HepG2 (cell line): Measurements from ENCODE around the gene RETREG2. TPM values are rescaled to one million over a fixed set of nuclear protein-coding genes. Genes with fewer than 3 reads are reported as not detected.

Experiments used
- ATF4 ChIP-seq, 2 experiments: fragments of 450-650 bp in 1 of 2; sonication (generic) in 1 of 2; formaldehyde crosslinking; IDR thresholded peaks; 2 replicates each; pipeline versions ENCODE4 v1.5.0 to v1.8.0; 2020 to 2022; ENCODE audit warnings: mild to moderate bottlenecking in 1 of 2, missing genetic modification reagents in 1 of 2
- BRCA1 ChIP-seq: sonication (generic); formaldehyde crosslinking; IDR thresholded peaks from 2 replicates; pipeline ENCODE4 v1.4.0; 2020; ENCODE audit warnings: missing genetic modification reagents
- ELK4 ChIP-seq: sonication (generic); formaldehyde crosslinking; IDR thresholded peaks from 2 replicates; pipeline ENCODE4 v1.9.0; 2021; ENCODE audit warnings: missing genetic modification reagents, borderline replicate concordance
- ERF ChIP-seq: IDR thresholded peaks from 2 replicates; pipeline ENCODE4 v1.6.1; 2018; ENCODE audit warnings: missing biosample characterization, missing genetic modification reagents
- KLF15 ChIP-seq: sonication (generic); formaldehyde crosslinking; IDR thresholded peaks from 2 replicates; pipeline ENCODE4 v1.8.1; 2023; ENCODE audit warnings: borderline replicate concordance, mild to moderate bottlenecking, inconsistent platforms, missing genetic modification reagents, mixed read lengths
- PCBP2 ChIP-seq: fragments of 200-400 bp; formaldehyde crosslinking; optimal IDR thresholded peaks from 2 replicates; pipeline ENCODE3; 2018; ENCODE audit warnings: low read length, low read depth; ENCODE audit not compliant: poor library complexity, severe bottlenecking
- ZFP1 ChIP-seq: IDR thresholded peaks from 2 replicates; pipeline ENCODE4 v1.6.1; 2016
- ZFP82 ChIP-seq: sonication (generic); formaldehyde crosslinking; IDR thresholded peaks from 2 replicates; pipeline ENCODE4 v1.5.1; 2020; ENCODE audit warnings: mild to moderate bottlenecking, missing genetic modification reagents, borderline replicate concordance
- ZFX ChIP-seq: sonication (generic); formaldehyde crosslinking; IDR thresholded peaks from 2 replicates; pipeline ENCODE4 v1.4.0; 2020; ENCODE audit warnings: mild to moderate bottlenecking, low read depth, missing genetic modification reagents, moderate library complexity
- ZNF407 ChIP-seq: sonication (generic); formaldehyde crosslinking; IDR thresholded peaks from one replicate; pipeline ENCODE4 v1.5.1; 2020; ENCODE audit warnings: mild to moderate bottlenecking, missing genetic modification reagents; ENCODE audit errors: not compliant biosample characterization
- ZNF572 ChIP-seq: sonication (generic); formaldehyde crosslinking; IDR thresholded peaks from 2 replicates; pipeline ENCODE4 v1.5.1; 2020; ENCODE audit warnings: mild to moderate bottlenecking, missing genetic modification reagents
- ZNF766 ChIP-seq: sonication (generic); formaldehyde crosslinking; IDR thresholded peaks from 2 replicates; pipeline ENCODE4 v1.5.0; 2020; ENCODE audit warnings: missing genetic modification reagents, borderline replicate concordance
- ZNF781 ChIP-seq: sonication (generic); formaldehyde crosslinking; IDR thresholded peaks from 2 replicates; pipeline ENCODE4 v1.5.1; 2020; ENCODE audit warnings: borderline replicate concordance, mild to moderate bottlenecking, missing genetic modification reagents; ENCODE audit errors: not compliant biosample characterization
- polyA plus RNA-seq, 8 experiments: library from polyadenylated mRNA; depleted of rRNA in 3 of 8; stranded (reverse) in 7 of 8; unstranded in 1 of 8; fragments of >200 nt; fragmentation: Illumina TruSeq in 4 of 8; extraction: Trizol in 4 of 8; gene quantifications; 2 replicates each; pipeline versions ENCODE4 v1.2.1 to v1.2.3, GENCODE V29; 2011 to 2016; ENCODE audit warnings: low read depth in 4 of 8, missing spikeins in 1 of 8, mixed read lengths in 1 of 8; ENCODE audit not compliant: insufficient read depth in 1 of 8
- total RNA-seq, 5 experiments: library from RNA; depleted of rRNA; stranded (reverse); fragments of >200 nt; fragmentation: Illumina TruSeq; extraction: Trizol; gene quantifications; 2 replicates each; pipeline ENCODE4 v1.2.3, GENCODE V29; 2016; ENCODE audit warnings: low read depth in 1 of 5
- TF ChIP-seq, protein P1 (sequence below): sonication (generic); formaldehyde crosslinking; conservative IDR thresholded peaks from 2 replicates; pipeline ENCODE4 v1.8.0; 2022; ENCODE audit warnings: low read depth, missing genetic modification reagents
- TF ChIP-seq, protein P2 (sequence below): IDR thresholded peaks from 2 replicates; pipeline ENCODE4 v1.6.1; 2016; ENCODE audit warnings: mild to moderate bottlenecking, missing biosample characterization, missing genetic modification reagents

RETREG2 gene
- total and polyA plus RNA-seq, 2 of the 13 experiments (the other 11 are each of a cell fraction or from before 2014, with no cell fraction given) = 86.0 to 134 TPM

DNA sequence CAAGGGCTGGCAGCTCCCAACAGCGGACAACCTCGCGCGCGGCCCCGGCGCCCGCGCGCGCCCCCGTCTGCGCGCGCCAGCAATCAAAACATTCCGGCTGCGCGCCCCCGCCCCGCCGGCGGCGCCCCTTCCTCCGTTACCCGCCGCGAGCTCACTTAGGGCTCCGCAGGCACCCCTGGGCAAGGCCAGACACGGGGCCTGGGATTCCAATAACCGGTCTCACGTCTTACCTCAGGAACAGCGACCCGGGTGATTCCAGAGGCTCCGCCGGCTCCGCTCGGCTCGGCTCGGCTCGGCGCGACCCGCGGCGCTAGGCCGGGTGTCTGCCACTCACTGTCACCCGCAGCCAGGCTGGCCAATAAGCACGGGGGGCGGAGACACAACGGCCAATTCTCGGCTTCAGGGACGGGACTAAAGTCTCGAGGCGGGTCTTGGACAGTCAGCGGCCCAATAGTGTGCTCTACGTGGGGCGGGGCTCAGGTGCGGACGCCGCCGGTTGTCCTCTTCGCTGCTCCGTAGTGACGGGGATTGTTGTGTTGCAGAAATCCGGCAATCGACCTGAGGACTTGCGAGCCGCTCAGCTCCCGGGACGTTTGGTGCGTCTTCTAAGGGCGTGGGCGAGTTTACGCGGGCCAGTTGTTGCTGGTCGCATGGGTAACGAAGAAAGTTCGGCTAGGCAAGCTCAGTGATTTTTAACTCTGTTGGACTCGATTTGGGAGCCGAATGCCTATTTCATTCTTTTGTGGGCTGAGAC lies 51.4 kb downstream of the RETREG2 start, which contains the start of the genes ANKZF1 and ATG9A (continued):
- TF ChIP-seq ZFP1 (CRISPR knock-in tag) (0 out of 2 replicates have a peak, but pooled peaks have one; percentile 69), ELK4 (no peak), ZNF781 (peak; percentile 81), ZNF572 (CRISPR knock-in tag) (0 out of 2 replicates have a peak, but pooled peaks have one; percentile 35), ZNF766 (peak; percentile 84; the same call in 1 of the 2 replicates), ERF (CRISPR knock-in tag) (peak; percentile 83), ZNF407 (CRISPR knock-in tag) (peak; percentile 95), ZFP82 (CRISPR knock-in tag) (peak; percentile 91; the same call in 1 of the 2 replicates), ZFX (CRISPR knock-in tag) (peak; percentile 96), KLF15 (peak; percentile 99; the same call in 1 of the 2 replicates), PCBP2 (no peak), BRCA1 (CRISPR knock-in tag) (peak; percentile 52; the same call in 1 of the 2 replicates), ATF4 (CRISPR knock-in tag; IDR thresholded peaks at IDR 0.05) (peak in 1 of 2 experiments; percentile 88; a peak in 2 of 4 replicates)
- TF ChIP-seq, protein P1, sequence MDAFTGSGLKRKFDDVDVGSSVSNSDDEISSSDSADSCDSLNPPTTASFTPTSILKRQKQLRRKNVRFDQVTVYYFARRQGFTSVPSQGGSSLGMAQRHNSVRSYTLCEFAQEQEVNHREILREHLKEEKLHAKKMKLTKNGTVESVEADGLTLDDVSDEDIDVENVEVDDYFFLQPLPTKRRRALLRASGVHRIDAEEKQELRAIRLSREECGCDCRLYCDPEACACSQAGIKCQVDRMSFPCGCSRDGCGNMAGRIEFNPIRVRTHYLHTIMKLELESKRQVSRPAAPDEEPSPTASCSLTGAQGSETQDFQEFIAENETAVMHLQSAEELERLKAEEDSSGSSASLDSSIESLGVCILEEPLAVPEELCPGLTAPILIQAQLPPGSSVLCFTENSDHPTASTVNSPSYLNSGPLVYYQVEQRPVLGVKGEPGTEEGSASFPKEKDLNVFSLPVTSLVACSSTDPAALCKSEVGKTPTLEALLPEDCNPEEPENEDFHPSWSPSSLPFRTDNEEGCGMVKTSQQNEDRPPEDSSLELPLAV (CRISPR knock-in tag) = no peak
- TF ChIP-seq, protein P2, sequence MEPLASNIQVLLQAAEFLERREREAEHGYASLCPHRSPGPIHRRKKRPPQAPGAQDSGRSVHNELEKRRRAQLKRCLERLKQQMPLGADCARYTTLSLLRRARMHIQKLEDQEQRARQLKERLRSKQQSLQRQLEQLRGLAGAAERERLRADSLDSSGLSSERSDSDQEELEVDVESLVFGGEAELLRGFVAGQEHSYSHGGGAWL (CRISPR knock-in tag) = 0 out of 2 replicates have a peak, but pooled peaks have one; percentile 45
